ENCODE measurements around the gene LRRK1.

LRRK1 gene

GRCh38 chr15:101060576-101061551 lies 141.7 kb downstream of the LRRK1 start:
- Histone ChIP-seq H3K27me3 (ENCODE audit: control insufficient read depth, insufficient read depth, low read length) (no peaks in the 10 kb centered on the region), H3K9ac (ENCODE audit: low read length) (no peak overlapping the region), H3K36me3 (ENCODE audit: control insufficient read depth, insufficient read depth, low read length) (no peaks in the 10 kb centered on the region), H3K4me3 (ENCODE audit: low read length) (no peak overlapping the region), H3K9me3 (ENCODE audit: control insufficient read depth, low read length) (no peaks in the 10 kb centered on the region), H3K4me1 (ENCODE audit: control insufficient read depth, insufficient read depth, low read length) (no peaks in the 10 kb centered on the region)

- Histone ChIP-seq H3K4me1 (ENCODE audit: control insufficient read depth, insufficient read depth, low read length) (no peaks in the 10 kb centered on the region), H3K36me3 (ENCODE audit: control insufficient read depth, insufficient read depth, low read length) (no peaks in the 10 kb centered on the region)
These were observed 142.9 kb downstream of the LRRK1 start for GRCh38 chr15:101062063-101062462.

GRCh38 chr15:101062471-101063171 lies 143.5 kb downstream of the LRRK1 start:
- H3K36me3 ChIP-seq (ENCODE audit: control insufficient read depth, insufficient read depth, low read length) = no peaks in the 10 kb centered on the region
- no peak overlapping the region for H3K9ac ChIP-seq (ENCODE audit: low read length)
- H3K4me1 ChIP-seq (ENCODE audit: control insufficient read depth, insufficient read depth, low read length) = peaks cover 1% of the 10 kb centered on the region
- no peak overlapping the region for H3K4me3 ChIP-seq (ENCODE audit: low read length)
- H3K9me3 ChIP-seq (ENCODE audit: control insufficient read depth, low read length) = no peaks in the 10 kb centered on the region
- no peaks in the 10 kb centered on the region for H3K27me3 ChIP-seq (ENCODE audit: control insufficient read depth, insufficient read depth, low read length)

More at GRCh38 chr15:101062063-101062462, 142.9 kb downstream of the LRRK1 start:
- Histone ChIP-seq H3K4me3 (ENCODE audit: low read length) (no peak overlapping the region), H3K27me3 (ENCODE audit: control insufficient read depth, insufficient read depth, low read length) (no peaks in the 10 kb centered on the region), H3K9ac (ENCODE audit: low read length) (no peak overlapping the region), H3K9me3 (ENCODE audit: control insufficient read depth, low read length) (no peaks in the 10 kb centered on the region)

- Histone ChIP-seq H3K4me1 (ENCODE audit: control insufficient read depth, insufficient read depth, low read length) (peaks cover 3% of the 10 kb centered on the region), H3K4me3 (ENCODE audit: low read length) (no peak overlapping the region), H3K9ac (ENCODE audit: low read length) (no peak overlapping the region), H3K27me3 (ENCODE audit: control insufficient read depth, insufficient read depth, low read length) (no peaks in the 10 kb centered on the region), H3K9me3 (ENCODE audit: control insufficient read depth, low read length) (no peaks in the 10 kb centered on the region), H3K36me3 (ENCODE audit: control insufficient read depth, insufficient read depth, low read length) (no peaks in the 10 kb centered on the region)
These were observed 144.1 kb downstream of the LRRK1 start for GRCh38 chr15:101063212-101063611.

GRCh38 chr15:101063891-101064794 lies 145.0 kb downstream of the LRRK1 start:
- no peaks in the 10 kb centered on the region for H3K36me3 ChIP-seq (ENCODE audit: control insufficient read depth, insufficient read depth, low read length)
- H3K27me3 ChIP-seq (ENCODE audit: control insufficient read depth, insufficient read depth, low read length) = no peaks in the 10 kb centered on the region
- no peak overlapping the region for H3K9ac ChIP-seq (ENCODE audit: low read length)
- H3K4me1 ChIP-seq (ENCODE audit: control insufficient read depth, insufficient read depth, low read length) = peaks cover 6% of the 10 kb centered on the region
- H3K9me3 ChIP-seq (ENCODE audit: control insufficient read depth, low read length) = no peaks in the 10 kb centered on the region
- no peak overlapping the region for H3K4me3 ChIP-seq (ENCODE audit: low read length)

- Histone ChIP-seq H3K4me3 (ENCODE audit: low read length) (no peak overlapping the region), H3K36me3 (ENCODE audit: control insufficient read depth, insufficient read depth, low read length) (no peaks in the 10 kb centered on the region), H3K9me3 (ENCODE audit: control insufficient read depth, low read length) (no peaks in the 10 kb centered on the region), H3K9ac (ENCODE audit: low read length) (no peak overlapping the region), H3K4me1 (ENCODE audit: control insufficient read depth, insufficient read depth, low read length) (peaks cover 9% of the 10 kb centered on the region), H3K27me3 (ENCODE audit: control insufficient read depth, insufficient read depth, low read length) (no peaks in the 10 kb centered on the region)
These were observed 145.8 kb downstream of the LRRK1 start for GRCh38 chr15:101064795-101065569.

- Histone ChIP-seq H3K36me3 (ENCODE audit: control insufficient read depth, insufficient read depth, low read length) (no peaks in the 10 kb centered on the region), H3K9me3 (ENCODE audit: control insufficient read depth, low read length) (no peaks in the 10 kb centered on the region)
These were observed 146.5 kb downstream of the LRRK1 start for GRCh38 chr15:101065570-101066221.

GRCh38 chr15:101066501-101067408 lies 147.6 kb downstream of the LRRK1 start:
- no peak overlapping the region for H3K4me3 ChIP-seq (ENCODE audit: low read length)
- H3K36me3 ChIP-seq (ENCODE audit: control insufficient read depth, insufficient read depth, low read length) = no peaks in the 10 kb centered on the region
- no peak overlapping the region for H3K9ac ChIP-seq (ENCODE audit: low read length)
- H3K4me1 ChIP-seq (ENCODE audit: control insufficient read depth, insufficient read depth, low read length) = peaks cover 15% of the 10 kb centered on the region
- no peaks in the 10 kb centered on the region for H3K9me3 ChIP-seq (ENCODE audit: control insufficient read depth, low read length)
- no peaks in the 10 kb centered on the region for H3K27me3 ChIP-seq (ENCODE audit: control insufficient read depth, insufficient read depth, low read length)

More at GRCh38 chr15:101065570-101066221, 146.5 kb downstream of the LRRK1 start:
- Histone ChIP-seq H3K9ac (ENCODE audit: low read length) (no peak overlapping the region), H3K4me3 (ENCODE audit: low read length) (no peak overlapping the region), H3K4me1 (ENCODE audit: control insufficient read depth, insufficient read depth, low read length) (peaks cover 15% of the 10 kb centered on the region), H3K27me3 (ENCODE audit: control insufficient read depth, insufficient read depth, low read length) (no peaks in the 10 kb centered on the region)

GRCh38 chr15:101067660-101068522 lies 148.7 kb downstream of the LRRK1 start:
- Histone ChIP-seq H3K36me3 (ENCODE audit: control insufficient read depth, insufficient read depth, low read length) (no peaks in the 10 kb centered on the region), H3K4me3 (ENCODE audit: low read length) (no peak overlapping the region), H3K4me1 (ENCODE audit: control insufficient read depth, insufficient read depth, low read length) (peaks cover 15% of the 10 kb centered on the region), H3K27me3 (ENCODE audit: control insufficient read depth, insufficient read depth, low read length) (no peaks in the 10 kb centered on the region), H3K9me3 (ENCODE audit: control insufficient read depth, low read length) (no peaks in the 10 kb centered on the region), H3K9ac (ENCODE audit: low read length) (no peak overlapping the region)
